ENCODE data around the gene SLC10A7.
A peak's percentile ranks its signal among the peaks of the same experiment; 100 is the strongest.

DNA sequence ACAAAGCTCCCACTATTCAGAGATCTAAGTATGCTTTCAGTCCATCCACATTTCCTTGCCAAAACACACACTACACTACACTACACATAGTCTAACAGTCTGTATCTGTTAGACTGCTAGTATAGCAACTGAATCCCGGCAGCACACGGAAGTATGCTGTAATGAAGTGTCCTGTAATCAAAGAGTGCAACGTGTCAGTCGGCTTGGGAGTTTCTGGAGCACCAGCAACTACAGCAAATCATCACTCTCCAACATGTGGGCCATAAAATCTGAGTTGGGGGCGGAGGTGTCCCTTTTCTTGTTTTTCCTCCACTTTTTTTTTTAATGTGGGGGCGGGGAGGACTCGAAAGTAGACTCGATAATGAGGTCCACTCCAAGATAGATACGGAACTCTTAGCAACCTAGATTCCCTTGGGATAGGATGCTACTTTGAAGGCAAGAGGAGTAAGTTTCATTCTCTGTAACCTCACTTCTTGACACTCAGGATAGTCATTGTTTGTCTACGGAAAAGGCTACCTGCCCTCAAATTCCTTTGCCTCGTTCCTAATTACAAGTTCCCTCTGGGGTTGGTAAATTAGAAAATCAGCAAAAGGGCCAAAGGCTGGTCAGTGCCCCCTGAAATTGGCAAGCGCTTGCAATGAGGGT, 722 bp downstream of the SLC10A7 start:
- TF ChIP-seq, protein P1, sequence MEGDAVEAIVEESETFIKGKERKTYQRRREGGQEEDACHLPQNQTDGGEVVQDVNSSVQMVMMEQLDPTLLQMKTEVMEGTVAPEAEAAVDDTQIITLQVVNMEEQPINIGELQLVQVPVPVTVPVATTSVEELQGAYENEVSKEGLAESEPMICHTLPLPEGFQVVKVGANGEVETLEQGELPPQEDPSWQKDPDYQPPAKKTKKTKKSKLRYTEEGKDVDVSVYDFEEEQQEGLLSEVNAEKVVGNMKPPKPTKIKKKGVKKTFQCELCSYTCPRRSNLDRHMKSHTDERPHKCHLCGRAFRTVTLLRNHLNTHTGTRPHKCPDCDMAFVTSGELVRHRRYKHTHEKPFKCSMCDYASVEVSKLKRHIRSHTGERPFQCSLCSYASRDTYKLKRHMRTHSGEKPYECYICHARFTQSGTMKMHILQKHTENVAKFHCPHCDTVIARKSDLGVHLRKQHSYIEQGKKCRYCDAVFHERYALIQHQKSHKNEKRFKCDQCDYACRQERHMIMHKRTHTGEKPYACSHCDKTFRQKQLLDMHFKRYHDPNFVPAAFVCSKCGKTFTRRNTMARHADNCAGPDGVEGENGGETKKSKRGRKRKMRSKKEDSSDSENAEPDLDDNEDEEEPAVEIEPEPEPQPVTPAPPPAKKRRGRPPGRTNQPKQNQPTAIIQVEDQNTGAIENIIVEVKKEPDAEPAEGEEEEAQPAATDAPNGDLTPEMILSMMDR (IDR thresholded peaks at IDR 0.05) = no peak
- TF ChIP-seq POLR2A (IDR thresholded peaks at IDR 0.05) = peak; percentile 45
- peak; percentile 18 to 53 (median 20) for TF ChIP-seq POLR2AphosphoS5 (IDR thresholded peaks at IDR 0.05)
- TF ChIP-seq EP300 (IDR thresholded peaks at IDR 0.05; ENCODE audit: low read depth) = no peak
